Measurements from ENCODE around the gene GMNN. TPM values are rescaled to one million over a fixed set of nuclear protein-coding genes. Genes with fewer than 3 reads are reported as not detected.

Gene GMNN
- 7.1 and 50.2 TPM in 2 replicates for total RNA-seq

GRCh38 chr6:24774696-24775519 lies at the start of gene GMNN:
Gene GMNN, plus strand, starts transcription at chr6:24774937. Its CDS starts 2,310 bp downstream, at chr6:24777247.

GRCh38 chr6:24798740-24799540 lies 24.2 kb downstream of the GMNN start, which contains the start of gene ARMH2:
Gene ARMH2, minus strand, starts transcription at chr6:24798917. Its CDS starts 60 bp downstream, at chr6:24798857.

Other genes starting within 250 kb of the GMNN start
- gene KIAA0319, start 128.7 kb upstream of the GMNN start, total RNA-seq: under 0.01 TPM in 1 of 2 replicates, not detected in the other
- 12.5 and 14.3 TPM in 2 replicates for gene TDP2, start 108.0 kb upstream of the GMNN start, total RNA-seq
- gene ACOT13, start 107.9 kb upstream of the GMNN start, total RNA-seq: 3.3 and 6.6 TPM in 2 replicates
- 43.4 and 55.7 TPM in 2 replicates for gene C6orf62, start 55.8 kb upstream of the GMNN start, total RNA-seq
- not detected in 2 replicates for gene ARMH2, start 24.0 kb downstream of the GMNN start, total RNA-seq
- gene RIPOR2, start 161.0 kb downstream of the GMNN start, total RNA-seq: 0.16 and 0.76 TPM in 2 replicates